ENCODE data around the gene SSBP2.

The SSBP2 gene

GRCh38 chr5:81763294-81763928 is 12.5 kb upstream of the SSBP2 start:
- no peak for DNase-seq

- DNase-seq, result no peak
Observed at GRCh38 chr5:81762853-81763252, 12.0 kb upstream of the SSBP2 start.

- DNase-seq, result no peak
Observed at GRCh38 chr5:81762401-81762800, 11.5 kb upstream of the SSBP2 start.

- DNase-seq, result no peak
Observed at GRCh38 chr5:81761970-81762369, 11.1 kb upstream of the SSBP2 start.

- no peak for DNase-seq
Observed at GRCh38 chr5:81761270-81761669, 10.4 kb upstream of the SSBP2 start.

- DNase-seq, result no peak
Observed at GRCh38 chr5:81760521-81760920, 9.6 kb upstream of the SSBP2 start.

GRCh38 chr5:81759632-81760005 is 8.7 kb upstream of the SSBP2 start:
- DNase-seq, result no peak

- DNase-seq, result no peak
Observed at GRCh38 chr5:81757404-81757803, 6.5 kb upstream of the SSBP2 start.

GRCh38 chr5:81756016-81756415 is 5.1 kb upstream of the SSBP2 start:
- no peak for DNase-seq

GRCh38 chr5:81755320-81755719 is 4.4 kb upstream of the SSBP2 start:
- DNase-seq, result no peak

GRCh38 chr5:81754621-81755020 is 3.7 kb upstream of the SSBP2 start:
- DNase-seq, result no peak

- no peak for DNase-seq
Observed at GRCh38 chr5:81753429-81753828, 2.5 kb upstream of the SSBP2 start.

- no peak for DNase-seq
Observed at GRCh38 chr5:81752644-81752963, 1.7 kb upstream of the SSBP2 start.

- no peak for DNase-seq
Observed at GRCh38 chr5:81751836-81752643, 1.1 kb upstream of the SSBP2 start.

- peak; percentile 36 for DNase-seq
Observed at GRCh38 chr5:81750308-81751008, 439 bp downstream of the SSBP2 start.

- DNase-seq, result peak; percentile 47
Observed at GRCh38 chr5:81749561-81750307, 1.2 kb downstream of the SSBP2 start.

- no peak for DNase-seq
Observed at GRCh38 chr5:81749192-81749560, 1.7 kb downstream of the SSBP2 start.

GRCh38 chr5:81748556-81748955 is 2.3 kb downstream of the SSBP2 start:
- DNase-seq, result no peak

GRCh38 chr5:81747030-81747429 is 3.9 kb downstream of the SSBP2 start:
- DNase-seq, result no peak

GRCh38 chr5:81740758-81741157 is 10.1 kb downstream of the SSBP2 start:
- DNase-seq, result no peak

GRCh38 chr5:81739291-81739690 is 11.6 kb downstream of the SSBP2 start:
- no peak for DNase-seq

- DNase-seq, result no peak
Observed at GRCh38 chr5:81729276-81729675, 21.6 kb downstream of the SSBP2 start.

GRCh38 chr5:81728301-81728700 is 22.6 kb downstream of the SSBP2 start:
- DNase-seq, result no peak

GRCh38 chr5:81726297-81726696 is 24.6 kb downstream of the SSBP2 start:
- no peak for DNase-seq

Data from CD4-positive, alpha-beta T cell treated with Interleukin-12 subunit alpha and Interleukin-12 subunit beta, for 1 hour (primary cell).